ENCODE measurements around the gene GALNS.

- TF ChIP-seq, protein P1, sequence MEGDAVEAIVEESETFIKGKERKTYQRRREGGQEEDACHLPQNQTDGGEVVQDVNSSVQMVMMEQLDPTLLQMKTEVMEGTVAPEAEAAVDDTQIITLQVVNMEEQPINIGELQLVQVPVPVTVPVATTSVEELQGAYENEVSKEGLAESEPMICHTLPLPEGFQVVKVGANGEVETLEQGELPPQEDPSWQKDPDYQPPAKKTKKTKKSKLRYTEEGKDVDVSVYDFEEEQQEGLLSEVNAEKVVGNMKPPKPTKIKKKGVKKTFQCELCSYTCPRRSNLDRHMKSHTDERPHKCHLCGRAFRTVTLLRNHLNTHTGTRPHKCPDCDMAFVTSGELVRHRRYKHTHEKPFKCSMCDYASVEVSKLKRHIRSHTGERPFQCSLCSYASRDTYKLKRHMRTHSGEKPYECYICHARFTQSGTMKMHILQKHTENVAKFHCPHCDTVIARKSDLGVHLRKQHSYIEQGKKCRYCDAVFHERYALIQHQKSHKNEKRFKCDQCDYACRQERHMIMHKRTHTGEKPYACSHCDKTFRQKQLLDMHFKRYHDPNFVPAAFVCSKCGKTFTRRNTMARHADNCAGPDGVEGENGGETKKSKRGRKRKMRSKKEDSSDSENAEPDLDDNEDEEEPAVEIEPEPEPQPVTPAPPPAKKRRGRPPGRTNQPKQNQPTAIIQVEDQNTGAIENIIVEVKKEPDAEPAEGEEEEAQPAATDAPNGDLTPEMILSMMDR (IDR thresholded peaks at IDR 0.05): no peak
- TF ChIP-seq POLR2A (IDR thresholded peaks at IDR 0.05): no peak
- no peak for TF ChIP-seq POLR2AphosphoS5 (IDR thresholded peaks at IDR 0.05)
Measured at GRCh38 chr16:88841521-88842307, 15.0 kb downstream of the GALNS start.
